ENCODE measurements around the gene NUDT7. TPM values are rescaled to one million over a fixed set of nuclear protein-coding genes. Genes with fewer than 3 reads are reported as not detected.

Gene NUDT7
- total and polyA plus RNA-seq, 9 of the 15 experiments (the other 6 are each of a cell fraction or from before 2014, with no cell fraction given) = 5.6 to 24.2 (median 10.5) TPM

DNA sequence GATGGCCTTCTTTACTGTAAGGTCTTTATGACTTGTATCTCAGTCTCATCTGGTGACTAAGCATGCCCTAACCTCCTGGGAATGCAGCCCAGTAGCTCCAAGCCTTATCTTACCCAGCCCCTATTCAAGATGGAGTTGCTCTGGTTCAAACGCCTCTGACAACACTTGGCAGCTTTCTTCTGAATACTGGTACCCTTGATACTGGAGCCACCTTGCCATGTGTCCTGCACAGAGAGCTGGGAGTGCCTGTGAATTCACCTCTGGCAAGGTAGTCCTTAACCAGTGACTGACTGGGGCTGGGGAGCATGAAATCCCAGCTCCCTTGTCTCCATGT lies 17.2 kb downstream of the NUDT7 start (continued):
- TF ChIP-seq FUS (optimal IDR thresholded peaks at IDR 0.05; ENCODE audit: low read depth, low read length) (no peak), YBX1 (IDR thresholded peaks at IDR 0.05) (no peak), PHTF2 (CRISPR knock-in tag; IDR thresholded peaks at IDR 0.05) (no peak), RBFOX2 (IDR thresholded peaks at IDR 0.05; ENCODE audit: low read depth, low read length) (no peak), ZNF583 (CRISPR knock-in tag; IDR thresholded peaks at IDR 0.05) (peak; percentile 95), ZNF121 (CRISPR knock-in tag; conservative IDR thresholded peaks at IDR 0.05) (no peak), ZNF77 (CRISPR knock-in tag; IDR thresholded peaks at IDR 0.05) (no peak), ZNF778 (CRISPR knock-in tag; IDR thresholded peaks at IDR 0.05) (no peak), CBFA2T2 (conservative IDR thresholded peaks at IDR 0.05) (no peak), ILF3 (IDR thresholded peaks at IDR 0.05; ENCODE audit: borderline replicate concordance) (no peak), ARID2 (IDR thresholded peaks at IDR 0.05) (no peak), GABPB2 (CRISPR knock-in tag; conservative IDR thresholded peaks at IDR 0.05) (no peak), THRB (CRISPR knock-in tag; conservative IDR thresholded peaks at IDR 0.05) (peak; percentile 98), TCF7L2 (IDR thresholded peaks at IDR 0.05; ENCODE audit: low read depth, low read length) (no peak), MTA1 (IDR thresholded peaks at IDR 0.05; ENCODE audit: borderline replicate concordance) (no peak), ELF4 (CRISPR knock-in tag; IDR thresholded peaks at IDR 0.05) (peak; percentile 94), ZNF76 (CRISPR knock-in tag; IDR thresholded peaks at IDR 0.05; ENCODE audit: borderline replicate concordance) (peak; percentile 93), ZNF655 (CRISPR knock-in tag; IDR thresholded peaks at IDR 0.05) (no peak), MYC (IDR thresholded peaks at IDR 0.05; ENCODE audit: low read depth, low read length) (no peak), MYC (CRISPR knock-in tag; IDR thresholded peaks at IDR 0.05; ENCODE audit: borderline replicate concordance, low read depth) (no peak), GATAD2B (IDR thresholded peaks at IDR 0.05; ENCODE audit: borderline replicate concordance) (no peak), NFIC (IDR thresholded peaks at IDR 0.05) (no peak), ZBTB7A (IDR thresholded peaks at IDR 0.05; ENCODE audit: borderline replicate concordance, control insufficient read depth, low read depth, low read length) (no peak)
- TF ChIP-seq, protein P1, sequence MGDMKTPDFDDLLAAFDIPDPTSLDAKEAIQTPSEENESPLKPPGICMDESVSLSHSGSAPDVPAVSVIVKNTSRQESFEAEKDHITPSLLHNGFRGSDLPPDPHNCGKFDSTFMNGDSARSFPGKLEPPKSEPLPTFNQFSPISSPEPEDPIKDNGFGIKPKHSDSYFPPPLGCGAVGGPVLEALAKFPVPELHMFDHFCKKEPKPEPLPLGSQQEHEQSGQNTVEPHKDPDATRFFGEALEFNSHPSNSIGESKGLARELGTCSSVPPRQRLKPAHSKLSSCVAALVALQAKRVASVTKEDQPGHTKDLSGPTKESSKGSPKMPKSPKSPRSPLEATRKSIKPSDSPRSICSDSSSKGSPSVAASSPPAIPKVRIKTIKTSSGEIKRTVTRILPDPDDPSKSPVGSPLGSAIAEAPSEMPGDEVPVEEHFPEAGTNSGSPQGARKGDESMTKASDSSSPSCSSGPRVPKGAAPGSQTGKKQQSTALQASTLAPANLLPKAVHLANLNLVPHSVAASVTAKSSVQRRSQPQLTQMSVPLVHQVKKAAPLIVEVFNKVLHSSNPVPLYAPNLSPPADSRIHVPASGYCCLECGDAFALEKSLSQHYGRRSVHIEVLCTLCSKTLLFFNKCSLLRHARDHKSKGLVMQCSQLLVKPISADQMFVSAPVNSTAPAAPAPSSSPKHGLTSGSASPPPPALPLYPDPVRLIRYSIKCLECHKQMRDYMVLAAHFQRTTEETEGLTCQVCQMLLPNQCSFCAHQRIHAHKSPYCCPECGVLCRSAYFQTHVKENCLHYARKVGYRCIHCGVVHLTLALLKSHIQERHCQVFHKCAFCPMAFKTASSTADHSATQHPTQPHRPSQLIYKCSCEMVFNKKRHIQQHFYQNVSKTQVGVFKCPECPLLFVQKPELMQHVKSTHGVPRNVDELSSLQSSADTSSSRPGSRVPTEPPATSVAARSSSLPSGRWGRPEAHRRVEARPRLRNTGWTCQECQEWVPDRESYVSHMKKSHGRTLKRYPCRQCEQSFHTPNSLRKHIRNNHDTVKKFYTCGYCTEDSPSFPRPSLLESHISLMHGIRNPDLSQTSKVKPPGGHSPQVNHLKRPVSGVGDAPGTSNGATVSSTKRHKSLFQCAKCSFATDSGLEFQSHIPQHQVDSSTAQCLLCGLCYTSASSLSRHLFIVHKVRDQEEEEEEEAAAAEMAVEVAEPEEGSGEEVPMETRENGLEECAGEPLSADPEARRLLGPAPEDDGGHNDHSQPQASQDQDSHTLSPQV (IDR thresholded peaks at IDR 0.05) = peak; percentile 99
- TF ChIP-seq, protein P2, sequence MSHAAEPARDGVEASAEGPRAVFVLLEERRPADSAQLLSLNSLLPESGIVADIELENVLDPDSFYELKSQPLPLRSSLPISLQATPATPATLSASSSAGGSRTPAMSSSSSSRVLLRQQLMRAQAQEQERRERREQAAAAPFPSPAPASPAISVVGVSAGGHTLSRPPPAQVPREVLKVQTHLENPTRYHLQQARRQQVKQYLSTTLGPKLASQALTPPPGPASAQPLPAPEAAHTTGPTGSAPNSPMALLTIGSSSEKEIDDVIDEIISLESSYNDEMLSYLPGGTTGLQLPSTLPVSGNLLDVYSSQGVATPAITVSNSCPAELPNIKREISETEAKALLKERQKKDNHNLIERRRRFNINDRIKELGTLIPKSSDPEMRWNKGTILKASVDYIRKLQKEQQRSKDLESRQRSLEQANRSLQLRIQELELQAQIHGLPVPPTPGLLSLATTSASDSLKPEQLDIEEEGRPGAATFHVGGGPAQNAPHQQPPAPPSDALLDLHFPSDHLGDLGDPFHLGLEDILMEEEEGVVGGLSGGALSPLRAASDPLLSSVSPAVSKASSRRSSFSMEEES (CRISPR knock-in tag; IDR thresholded peaks at IDR 0.05) = no peak

All from K562 (cell line).